ELR (cell line): Measurements from ENCODE around the gene SEMA4D.

Source experiments
- DNase-seq: peaks from one replicate; pipeline ENCODE4 v3.0.0-alpha.2; 2015; ENCODE audit warnings: low read depth

Gene SEMA4D

GRCh38 chr9:89464300-89464901 is 33.5 kb downstream of the SEMA4D start:
- no peak for DNase-seq

- DNase-seq: no peak
Observed at GRCh38 chr9:89462817-89463683, 34.9 kb downstream of the SEMA4D start.

GRCh38 chr9:89462199-89462598 is 35.7 kb downstream of the SEMA4D start:
- DNase-seq: no peak

- peak; percentile 46 for DNase-seq
Observed at GRCh38 chr9:89461265-89461664, 36.6 kb downstream of the SEMA4D start.

- DNase-seq: no peak
Observed at GRCh38 chr9:89460551-89460950, 37.4 kb downstream of the SEMA4D start.

- DNase-seq: no peak
Observed at GRCh38 chr9:89458768-89459496, 39.0 kb downstream of the SEMA4D start.

- no peak for DNase-seq
Observed at GRCh38 chr9:89457376-89457855, 40.5 kb downstream of the SEMA4D start.

- DNase-seq: no peak
Observed at GRCh38 chr9:89455356-89455824, 42.5 kb downstream of the SEMA4D start.

- no peak for DNase-seq
Observed at GRCh38 chr9:89454498-89455355, 43.2 kb downstream of the SEMA4D start.

- DNase-seq: no peak
Observed at GRCh38 chr9:89453452-89453851, 44.5 kb downstream of the SEMA4D start.

GRCh38 chr9:89452561-89452960 is 45.4 kb downstream of the SEMA4D start:
- DNase-seq: no peak

GRCh38 chr9:89450213-89450612 is 47.7 kb downstream of the SEMA4D start:
- DNase-seq: no peak

GRCh38 chr9:89449261-89449671 is 48.6 kb downstream of the SEMA4D start:
- DNase-seq: no peak

- no peak for DNase-seq
Observed at GRCh38 chr9:89448821-89449220, 49.1 kb downstream of the SEMA4D start.

GRCh38 chr9:89448381-89448780 is 49.5 kb downstream of the SEMA4D start:
- DNase-seq: no peak

- no peak for DNase-seq
Observed at GRCh38 chr9:89447416-89447815, 50.5 kb downstream of the SEMA4D start.

GRCh38 chr9:89446961-89447310 is 51.0 kb downstream of the SEMA4D start:
- DNase-seq: no peak

- no peak for DNase-seq
Observed at GRCh38 chr9:89446261-89446960, 51.5 kb downstream of the SEMA4D start.

- DNase-seq: no peak
Observed at GRCh38 chr9:89445801-89446251, 52.1 kb downstream of the SEMA4D start.

- DNase-seq: no peak
Observed at GRCh38 chr9:89444925-89445765, 52.8 kb downstream of the SEMA4D start.
